CD4-positive, CD25-positive, alpha-beta regulatory T cell (primary cell): ENCODE data around the gene CCDC83. TPM values are rescaled to one million over a fixed set of nuclear protein-coding genes. Genes with fewer than 3 reads are reported as not detected.
"Not testable (repeated sequence)": the region's sequence is repeated elsewhere in the genome, so short reads cannot be mapped to it uniquely, and the experiment has no call there.

ENCODE experiments used
- ATAC-seq, 2 donors: fragments of 150-1000 bp; cut with Tn5 transposase; one replicate each; pipeline ENCODE4 v1.10.0; 2021; ENCODE audit warnings: low read depth in 2 of 2, moderate number of reproducible peaks in 2 of 2, moderate library complexity in 1 of 2
- DNase-seq, 3 donors: peaks; one replicate each; pipeline versions ENCODE4 v3.0.0 to v3.0.0-alpha.2; 2012 to 2022; ENCODE audit warnings: mixed read lengths in 1 of 3
- H3K27ac ChIP-seq: one replicate; pipeline ENCODE4 v1.7.0; 2013; ENCODE audit warnings: mild to moderate bottlenecking, low read length; ENCODE audit not compliant: insufficient read depth, poor library complexity, severe bottlenecking
- H3K27me3 ChIP-seq: one replicate; pipeline ENCODE4 v1.7.0; 2013; ENCODE audit warnings: low read length; ENCODE audit not compliant: control insufficient read depth, insufficient read depth
- H3K36me3 ChIP-seq: one replicate; pipeline ENCODE4 v1.7.0; 2013; ENCODE audit warnings: mild to moderate bottlenecking, low read length, moderate library complexity; ENCODE audit not compliant: control insufficient read depth, insufficient read depth
- H3K4me1 ChIP-seq: 2 replicates; pipeline ENCODE4 v1.7.0; 2013; ENCODE audit warnings: mild to moderate bottlenecking, low read length; ENCODE audit not compliant: insufficient read depth, control insufficient read depth, poor library complexity, severe bottlenecking
- H3K4me3 ChIP-seq: one replicate; pipeline ENCODE4 v1.7.0; 2013; ENCODE audit warnings: low read depth, mild to moderate bottlenecking, low read length, moderate library complexity
- H3K9me3 ChIP-seq, 2 experiments: 1 replicate in 1 of 2; 2 replicates in 1 of 2; pipeline ENCODE4 v1.7.0; 2013; ENCODE audit warnings: low read length in 2 of 2, mild to moderate bottlenecking in 1 of 2, moderate library complexity in 1 of 2; ENCODE audit not compliant: control insufficient read depth in 2 of 2
- H3K27ac Mint-ChIP-seq, 3 donors: one replicate each; pipeline ENCODE4 v1.8.0; 2020 to 2022; ENCODE audit warnings: mild to moderate bottlenecking in 3 of 3, mixed read lengths in 3 of 3, moderate library complexity in 2 of 3
- H3K27me3 Mint-ChIP-seq: one replicate; pipeline ENCODE4 v1.8.0; 2022; ENCODE audit warnings: mild to moderate bottlenecking, mixed read lengths
- H3K36me3 Mint-ChIP-seq: one replicate; pipeline ENCODE4 v1.8.0; 2020; ENCODE audit warnings: mixed read lengths
- H3K4me1 Mint-ChIP-seq, 4 donors: one replicate each; pipeline ENCODE4 v1.8.0; 2020 to 2022; ENCODE audit warnings: mixed read lengths in 4 of 4, mild to moderate bottlenecking in 1 of 4
- H3K4me3 Mint-ChIP-seq, 4 donors: one replicate each; pipeline ENCODE4 v1.8.0; 2020 to 2022; ENCODE audit warnings: mild to moderate bottlenecking in 4 of 4, mixed read lengths in 4 of 4, moderate library complexity in 3 of 4
- H3K9me3 Mint-ChIP-seq, 7 donors: one replicate each; pipeline ENCODE4 v1.8.0; 2020 to 2022; ENCODE audit warnings: mixed read lengths in 7 of 7, mild to moderate bottlenecking in 3 of 7, moderate library complexity in 2 of 7
- polyA plus RNA-seq, 4 donors: library from polyadenylated mRNA; unstranded; fragments of 300-500 nt; fragmentation: Illumina TruSeq; gene quantifications; one replicate each; pipeline ENCODE4 v1.2.3, GENCODE V29; 2021
- total RNA-seq: library from RNA; stranded (reverse); gene quantifications from one replicate; pipeline ENCODE4 v1.2.3, GENCODE V29; 2022

The CCDC83 gene
- total and polyA plus RNA-seq, 5 donors from 2014 or later, result not detected

- no peak for ATAC-seq
- H3K4me3 ChIP-seq, result no peak overlapping the region
- H3K27ac Mint-ChIP-seq, result no peak overlapping the region
- peaks cover 18% of the 10 kb centered on the region for H3K27me3 Mint-ChIP-seq
- no peaks in the 10 kb centered on the region for H3K36me3 ChIP-seq
- H3K36me3 Mint-ChIP-seq, result no peaks in the 10 kb centered on the region
- no peaks in the 10 kb centered on the region for H3K9me3 ChIP-seq
- peaks cover 2% of the 10 kb centered on the region for H3K27me3 ChIP-seq
- no peak overlapping the region for H3K27ac ChIP-seq
- no peaks in the 10 kb centered on the region for H3K4me1 ChIP-seq
- H3K9me3 Mint-ChIP-seq, result peaks cover 0 to 7% (median 3%) of the 10 kb centered on the region in 7 donors
- H3K4me1 Mint-ChIP-seq, result no peaks in the 10 kb centered on the region
- no peak for DNase-seq
- no peak overlapping the region for H3K4me3 Mint-ChIP-seq
Measured at GRCh38 chr11:85912414-85912813, 57.2 kb downstream of the CCDC83 start.

- Mint-ChIP-seq H3K27me3 (peaks cover 18% of the 10 kb centered on the region), H3K4me1 (no peaks in the 10 kb centered on the region), H3K9me3 (peaks cover 0 to 7% (median 3%) of the 10 kb centered on the region in 7 donors), H3K4me3 (no peak overlapping the region), H3K27ac (no peak overlapping the region), H3K36me3 (no peaks in the 10 kb centered on the region)
- H3K36me3 ChIP-seq, result no peaks in the 10 kb centered on the region
- H3K4me1 ChIP-seq, result no peaks in the 10 kb centered on the region
- DNase-seq, result no peak
- H3K4me3 ChIP-seq, result no peak overlapping the region
- H3K27ac ChIP-seq, result no peak overlapping the region
- H3K27me3 ChIP-seq, result peaks cover 5% of the 10 kb centered on the region
- no peak for ATAC-seq
- no peaks in the 10 kb centered on the region for H3K9me3 ChIP-seq
Measured at GRCh38 chr11:85913513-85913912, 58.3 kb downstream of the CCDC83 start.

GRCh38 chr11:85914425-85914824 is 59.2 kb downstream of the CCDC83 start:
- no peaks in the 10 kb centered on the region for H3K4me1 Mint-ChIP-seq
- Histone ChIP-seq H3K27me3 (peaks cover 5% of the 10 kb centered on the region), H3K9me3 (no peaks in the 10 kb centered on the region), H3K4me1 (no peaks in the 10 kb centered on the region), H3K27ac (no peak overlapping the region), H3K4me3 (no peak overlapping the region), H3K36me3 (no peaks in the 10 kb centered on the region)
- H3K27ac Mint-ChIP-seq, result no peak overlapping the region
- no peaks in the 10 kb centered on the region for H3K36me3 Mint-ChIP-seq
- H3K27me3 Mint-ChIP-seq, result peaks cover 18% of the 10 kb centered on the region
- H3K9me3 Mint-ChIP-seq, result peaks cover 0 to 7% (median 2%) of the 10 kb centered on the region in 7 donors
- H3K4me3 Mint-ChIP-seq, result no peak overlapping the region
- DNase-seq, result no peak
- no peak for ATAC-seq

- Histone ChIP-seq H3K36me3 (no peaks in the 10 kb centered on the region), H3K27me3 (peaks cover 4% of the 10 kb centered on the region), H3K4me1 (no peaks in the 10 kb centered on the region), H3K9me3 (no peaks in the 10 kb centered on the region), H3K27ac (no peak overlapping the region), H3K4me3 (no peak overlapping the region)
- Mint-ChIP-seq H3K27ac (no peak overlapping the region), H3K9me3 (peaks cover 0 to 5% (median 2%) of the 10 kb centered on the region in 7 donors), H3K4me3 (no peak overlapping the region), H3K27me3 (peaks cover 13% of the 10 kb centered on the region), H3K4me1 (no peaks in the 10 kb centered on the region), H3K36me3 (no peaks in the 10 kb centered on the region)
- DNase-seq (no peak), ATAC-seq (no peak)
Measured at GRCh38 chr11:85918910-85919794, 64.0 kb downstream of the CCDC83 start.

GRCh38 chr11:85922367-85922766 is 67.2 kb downstream of the CCDC83 start:
- H3K36me3 Mint-ChIP-seq, result no peaks in the 10 kb centered on the region
- peaks cover 25% of the 10 kb centered on the region for H3K27me3 Mint-ChIP-seq
- no peaks in the 10 kb centered on the region for H3K4me1 Mint-ChIP-seq
- DNase-seq (no peak), ATAC-seq (no peak)
- H3K9me3 Mint-ChIP-seq, result peaks cover 0 to 4% (median 0%) of the 10 kb centered on the region in 7 donors
- H3K4me3 Mint-ChIP-seq, result no peak overlapping the region
- Histone ChIP-seq H3K9me3 (no peaks in the 10 kb centered on the region), H3K27ac (no peak overlapping the region), H3K4me1 (no peaks in the 10 kb centered on the region), H3K4me3 (no peak overlapping the region), H3K27me3 (peaks cover 4% of the 10 kb centered on the region), H3K36me3 (no peaks in the 10 kb centered on the region)
- H3K27ac Mint-ChIP-seq, result no peak overlapping the region

GRCh38 chr11:85923455-85923854 is 68.3 kb downstream of the CCDC83 start:
- Histone ChIP-seq H3K36me3 (no peaks in the 10 kb centered on the region), H3K4me1 (no peaks in the 10 kb centered on the region), H3K4me3 (no peak overlapping the region), H3K9me3 (no peaks in the 10 kb centered on the region), H3K27ac (no peak overlapping the region), H3K27me3 (peaks cover 2% of the 10 kb centered on the region)
- no peak overlapping the region for H3K4me3 Mint-ChIP-seq
- no peaks in the 10 kb centered on the region for H3K4me1 Mint-ChIP-seq
- ATAC-seq (no peak), DNase-seq (no peak)
- H3K36me3 Mint-ChIP-seq, result no peaks in the 10 kb centered on the region
- peaks cover 0 to 6% (median 0%) of the 10 kb centered on the region in 7 donors for H3K9me3 Mint-ChIP-seq
- peaks cover 30% of the 10 kb centered on the region for H3K27me3 Mint-ChIP-seq
- no peak overlapping the region for H3K27ac Mint-ChIP-seq

GRCh38 chr11:85926653-85927214 is 71.6 kb downstream of the CCDC83 start:
- peaks cover 46% of the 10 kb centered on the region for H3K27me3 Mint-ChIP-seq
- H3K4me1 Mint-ChIP-seq, result not testable (repeated sequence)

More at GRCh38 chr11:85926653-85927214, 71.6 kb downstream of the CCDC83 start:
- not testable (repeated sequence) for H3K36me3 Mint-ChIP-seq, H3K27ac Mint-ChIP-seq, ATAC-seq, H3K36me3 ChIP-seq, H3K4me1 ChIP-seq, DNase-seq, H3K27ac ChIP-seq, H3K27me3 ChIP-seq, H3K4me3 ChIP-seq, H3K4me3 Mint-ChIP-seq, H3K9me3 ChIP-seq, H3K9me3 Mint-ChIP-seq
